ENCODE data around the gene PFKFB2.

The PFKFB2 gene

DNA sequence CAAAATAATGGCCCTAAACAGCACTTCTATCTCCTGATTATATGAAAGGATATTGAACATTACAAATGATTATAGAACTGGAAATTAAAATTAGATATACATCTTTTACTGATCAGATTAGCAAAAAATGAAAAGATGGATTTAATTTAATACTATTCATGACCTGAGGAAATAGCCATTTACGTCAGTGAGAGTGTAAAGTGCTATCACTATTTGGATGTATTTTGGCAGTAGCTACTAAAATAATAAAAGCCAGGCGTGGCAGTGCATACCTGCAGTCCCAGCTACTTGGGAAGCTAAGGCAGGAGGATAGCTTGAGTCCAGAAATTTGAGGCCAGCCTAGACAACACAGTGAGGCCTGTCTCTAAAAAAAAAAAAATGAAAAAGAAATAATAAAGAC is 40.9 kb downstream of the PFKFB2 start:
- ATAC-seq (ENCODE audit: low read depth), result no peak
- Histone ChIP-seq H3K27me3 (ENCODE audit: insufficient read depth, poor library complexity, severe bottlenecking) (no peaks in the 10 kb centered on the region), H3K4me3 (ENCODE audit: severe bottlenecking) (no peak overlapping the region)

DNA sequence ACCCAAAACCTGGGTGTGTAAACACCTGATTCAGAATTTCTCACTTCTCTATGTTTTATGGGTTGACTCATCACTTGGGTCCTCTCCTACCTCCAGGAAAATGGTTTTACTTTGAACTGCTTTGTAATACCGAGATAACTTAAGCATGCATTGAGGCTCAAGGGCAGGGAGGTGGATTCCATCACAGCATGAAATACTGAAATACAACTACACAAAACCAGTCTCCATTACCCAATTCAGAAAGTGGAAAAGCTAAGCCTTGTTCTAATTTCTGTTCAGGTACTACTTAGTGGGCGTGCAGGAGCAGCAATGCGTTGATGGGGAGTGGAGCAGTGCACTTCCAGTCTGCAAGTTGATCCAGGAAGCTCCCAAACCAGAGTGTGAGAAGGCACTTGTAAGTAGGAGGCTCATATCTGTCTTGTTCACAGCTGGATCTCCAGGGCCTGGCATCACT is 44.8 kb downstream of the PFKFB2 start:
- TF ChIP-seq, protein P1, sequence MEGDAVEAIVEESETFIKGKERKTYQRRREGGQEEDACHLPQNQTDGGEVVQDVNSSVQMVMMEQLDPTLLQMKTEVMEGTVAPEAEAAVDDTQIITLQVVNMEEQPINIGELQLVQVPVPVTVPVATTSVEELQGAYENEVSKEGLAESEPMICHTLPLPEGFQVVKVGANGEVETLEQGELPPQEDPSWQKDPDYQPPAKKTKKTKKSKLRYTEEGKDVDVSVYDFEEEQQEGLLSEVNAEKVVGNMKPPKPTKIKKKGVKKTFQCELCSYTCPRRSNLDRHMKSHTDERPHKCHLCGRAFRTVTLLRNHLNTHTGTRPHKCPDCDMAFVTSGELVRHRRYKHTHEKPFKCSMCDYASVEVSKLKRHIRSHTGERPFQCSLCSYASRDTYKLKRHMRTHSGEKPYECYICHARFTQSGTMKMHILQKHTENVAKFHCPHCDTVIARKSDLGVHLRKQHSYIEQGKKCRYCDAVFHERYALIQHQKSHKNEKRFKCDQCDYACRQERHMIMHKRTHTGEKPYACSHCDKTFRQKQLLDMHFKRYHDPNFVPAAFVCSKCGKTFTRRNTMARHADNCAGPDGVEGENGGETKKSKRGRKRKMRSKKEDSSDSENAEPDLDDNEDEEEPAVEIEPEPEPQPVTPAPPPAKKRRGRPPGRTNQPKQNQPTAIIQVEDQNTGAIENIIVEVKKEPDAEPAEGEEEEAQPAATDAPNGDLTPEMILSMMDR (IDR thresholded peaks at IDR 0.05; ENCODE audit: poor library complexity, severe bottlenecking), result no peak
- Histone ChIP-seq H3K27ac (ENCODE audit: poor library complexity, severe bottlenecking) (no peak overlapping the region), H3K27me3 (ENCODE audit: insufficient read depth, poor library complexity, severe bottlenecking) (peaks cover 2% of the 10 kb centered on the region), H3K9me3 (ENCODE audit: severe bottlenecking) (no peaks in the 10 kb centered on the region), H3K36me3 (ENCODE audit: low read depth) (no peaks in the 10 kb centered on the region), H3K4me3 (ENCODE audit: severe bottlenecking) (no peak overlapping the region), H3K4me1 (ENCODE audit: insufficient read depth, poor library complexity, severe bottlenecking) (no peaks in the 10 kb centered on the region)
- DNase-seq (ENCODE audit: low spot score) (no peak), ATAC-seq (ENCODE audit: low read depth) (peak; percentile 61; the same call in 2 of the 3 replicates)

More for the DNA sequence above, 40.9 kb downstream of the PFKFB2 start:
- Histone ChIP-seq H3K36me3 (ENCODE audit: low read depth) (no peaks in the 10 kb centered on the region), H3K9me3 (ENCODE audit: severe bottlenecking) (no peaks in the 10 kb centered on the region), H3K4me1 (ENCODE audit: insufficient read depth, poor library complexity, severe bottlenecking) (no peaks in the 10 kb centered on the region), H3K27ac (ENCODE audit: poor library complexity, severe bottlenecking) (no peak overlapping the region)
- no peak for DNase-seq (ENCODE audit: low spot score)
- TF ChIP-seq, protein P1 (IDR thresholded peaks at IDR 0.05; ENCODE audit: poor library complexity, severe bottlenecking), result no peak

DNA sequence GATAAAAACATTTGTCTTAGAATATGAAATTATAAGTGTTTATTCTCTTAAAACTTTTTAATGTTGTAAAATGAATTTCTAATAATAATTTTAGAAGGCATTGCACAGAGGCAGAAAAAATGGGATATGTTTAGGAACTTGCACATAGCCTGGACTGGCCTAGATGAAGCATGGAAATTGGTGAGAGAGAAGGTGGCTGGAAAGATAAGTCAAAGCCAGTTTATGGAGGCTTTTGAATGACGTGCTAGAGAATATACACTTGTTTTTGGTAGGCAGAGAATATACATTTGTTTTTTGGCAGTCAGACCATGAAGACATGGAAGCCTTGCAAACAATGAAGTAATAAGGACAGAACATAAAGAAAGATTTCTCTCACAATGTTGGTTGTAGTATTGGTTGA is 48.6 kb downstream of the PFKFB2 start:
- ATAC-seq (ENCODE audit: low read depth) (no peak), DNase-seq (ENCODE audit: low spot score) (no peak)
- H3K4me1 ChIP-seq (ENCODE audit: insufficient read depth, poor library complexity, severe bottlenecking), result no peaks in the 10 kb centered on the region
- TF ChIP-seq, protein P1 (IDR thresholded peaks at IDR 0.05; ENCODE audit: poor library complexity, severe bottlenecking), result no peak
- H3K9me3 ChIP-seq (ENCODE audit: severe bottlenecking), result no peaks in the 10 kb centered on the region
- no peak overlapping the region for H3K27ac ChIP-seq (ENCODE audit: poor library complexity, severe bottlenecking)
- no peak overlapping the region for H3K4me3 ChIP-seq (ENCODE audit: severe bottlenecking)
- H3K36me3 ChIP-seq (ENCODE audit: low read depth), result no peaks in the 10 kb centered on the region
- peaks cover 2% of the 10 kb centered on the region for H3K27me3 ChIP-seq (ENCODE audit: insufficient read depth, poor library complexity, severe bottlenecking)

DNA sequence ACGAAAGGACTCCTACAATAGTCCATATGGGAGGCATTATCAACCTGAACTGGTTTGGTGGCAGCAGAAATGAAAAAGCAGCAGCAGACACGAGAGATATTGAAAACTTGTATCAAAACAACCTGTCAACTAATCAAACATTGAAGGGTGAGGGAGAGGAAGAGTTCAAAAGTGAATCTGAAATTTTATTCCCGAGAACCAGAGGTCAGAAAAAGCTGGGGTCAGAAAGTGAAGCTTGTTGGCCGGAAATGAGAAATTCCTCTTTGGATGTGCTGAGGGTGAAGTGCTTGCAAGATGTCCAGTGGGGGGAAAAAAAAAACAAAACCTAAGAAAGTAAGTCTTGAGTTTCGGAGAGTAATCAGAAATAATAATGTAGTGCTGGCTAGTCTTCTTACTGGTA is 49.1 kb downstream of the PFKFB2 start:
- no peaks in the 10 kb centered on the region for H3K9me3 ChIP-seq (ENCODE audit: severe bottlenecking)
- no peak overlapping the region for H3K4me3 ChIP-seq (ENCODE audit: severe bottlenecking)
- no peak overlapping the region for H3K27ac ChIP-seq (ENCODE audit: poor library complexity, severe bottlenecking)
- ATAC-seq (ENCODE audit: low read depth) (no peak), DNase-seq (ENCODE audit: low spot score) (no peak)
- TF ChIP-seq, protein P1 (IDR thresholded peaks at IDR 0.05; ENCODE audit: poor library complexity, severe bottlenecking), result no peak
- H3K4me1 ChIP-seq (ENCODE audit: insufficient read depth, poor library complexity, severe bottlenecking), result no peaks in the 10 kb centered on the region
- H3K36me3 ChIP-seq (ENCODE audit: low read depth), result no peaks in the 10 kb centered on the region
- H3K27me3 ChIP-seq (ENCODE audit: insufficient read depth, poor library complexity, severe bottlenecking), result peaks cover 2% of the 10 kb centered on the region

DNA sequence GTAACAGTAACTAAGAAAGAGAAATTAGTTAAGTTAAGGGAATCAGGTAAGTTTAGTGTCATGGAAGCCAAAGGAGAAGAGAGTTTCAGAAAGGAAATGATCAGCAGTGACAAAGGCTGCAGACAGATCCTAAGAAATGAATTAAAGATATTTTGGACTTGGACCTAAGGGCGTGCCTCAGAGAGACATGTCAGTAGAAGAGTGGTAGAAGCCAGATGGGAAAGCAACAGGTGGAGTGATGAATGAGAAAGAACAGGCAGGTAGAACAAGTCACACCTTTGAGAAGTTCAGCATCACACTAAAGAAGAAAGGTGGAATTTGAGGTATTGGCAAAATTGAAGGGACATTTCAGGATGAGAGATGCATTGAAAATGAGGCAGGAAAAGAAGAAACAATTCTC is 49.6 kb downstream of the PFKFB2 start:
- Histone ChIP-seq H3K4me1 (ENCODE audit: insufficient read depth, poor library complexity, severe bottlenecking) (no peaks in the 10 kb centered on the region), H3K36me3 (ENCODE audit: low read depth) (no peaks in the 10 kb centered on the region), H3K27ac (ENCODE audit: poor library complexity, severe bottlenecking) (no peak overlapping the region), H3K9me3 (ENCODE audit: severe bottlenecking) (no peaks in the 10 kb centered on the region), H3K27me3 (ENCODE audit: insufficient read depth, poor library complexity, severe bottlenecking) (peaks cover 2% of the 10 kb centered on the region), H3K4me3 (ENCODE audit: severe bottlenecking) (no peak overlapping the region)
- TF ChIP-seq, protein P1 (IDR thresholded peaks at IDR 0.05; ENCODE audit: poor library complexity, severe bottlenecking), result no peak
- DNase-seq (ENCODE audit: low spot score), result no peak
- no peak for ATAC-seq (ENCODE audit: low read depth)
